Chondrocyte (in vitro differentiated cells): ENCODE measurements around the gene CNOT4. TPM values are rescaled to one million over a fixed set of nuclear protein-coding genes. Genes with fewer than 3 reads are reported as not detected.

ENCODE experiments used
- DNase-seq: peaks from one replicate; pipeline ENCODE4 v3.0.0; 2021; ENCODE audit warnings: mixed read lengths, low spot score
- H3K27ac Mint-ChIP-seq: one replicate; pipeline ENCODE4 v1.8.0; 2021; ENCODE audit warnings: mild to moderate bottlenecking, moderate library complexity, mixed read lengths; ENCODE audit not compliant: unreplicated experiment
- H3K27me3 Mint-ChIP-seq: 2 replicates; pipeline ENCODE4 v1.8.0; 2021; ENCODE audit warnings: low read depth, mixed read lengths
- H3K36me3 Mint-ChIP-seq: 2 replicates; pipeline ENCODE4 v1.8.0; 2021; ENCODE audit warnings: low read depth, mixed read lengths
- H3K4me1 Mint-ChIP-seq: 2 replicates; pipeline ENCODE4 v1.8.0; 2021; ENCODE audit warnings: low read depth, mild to moderate bottlenecking, mixed read lengths
- H3K4me3 Mint-ChIP-seq: one replicate; pipeline ENCODE4 v1.8.0; 2021; ENCODE audit warnings: mild to moderate bottlenecking, moderate library complexity, mixed read lengths; ENCODE audit not compliant: unreplicated experiment
- H3K9me3 Mint-ChIP-seq: 2 replicates; pipeline ENCODE4 v1.8.0; 2021; ENCODE audit warnings: low read depth, mixed read lengths
- total RNA-seq: library from RNA; stranded (reverse); gene quantifications from 3 replicates; pipeline ENCODE4 v1.2.1, GENCODE V29; 2021
- TF ChIP-seq, protein P1 (sequence below): fragments of 200-600 bp; sonication (generic); IDR thresholded peaks from 2 replicates; pipeline ENCODE4 v1.5.0; 2021; ENCODE audit warnings: antibody characterized with exemption, mild to moderate bottlenecking, moderate library complexity

The CNOT4 gene
- total RNA-seq, 1 donor from 2014 or later: 17.8 TPM

DNA sequence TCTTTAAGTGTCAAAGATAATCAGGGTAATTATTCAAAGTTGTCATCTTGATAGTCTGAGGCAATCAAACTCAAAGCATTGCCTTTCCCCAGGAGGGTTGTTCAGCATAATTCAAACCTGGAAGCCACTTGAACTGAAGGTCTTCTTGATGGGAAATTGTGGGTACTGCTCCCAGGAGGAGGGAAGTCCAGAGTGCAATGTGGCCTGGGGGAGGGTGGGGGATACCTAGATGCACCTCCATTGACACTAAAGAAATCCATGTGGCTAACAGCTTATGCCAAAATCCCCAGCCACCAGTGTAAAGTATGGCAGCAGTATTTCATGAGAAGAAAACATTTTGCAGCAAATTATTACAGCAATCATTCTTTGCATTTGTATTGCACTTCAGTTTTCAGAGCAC is 161.4 kb downstream of the CNOT4 start:
- DNase-seq: no peak
- H3K4me3 Mint-ChIP-seq: no peak overlapping the region
- peaks cover 3% of the 10 kb centered on the region for H3K4me1 Mint-ChIP-seq
- TF ChIP-seq, protein P1, sequence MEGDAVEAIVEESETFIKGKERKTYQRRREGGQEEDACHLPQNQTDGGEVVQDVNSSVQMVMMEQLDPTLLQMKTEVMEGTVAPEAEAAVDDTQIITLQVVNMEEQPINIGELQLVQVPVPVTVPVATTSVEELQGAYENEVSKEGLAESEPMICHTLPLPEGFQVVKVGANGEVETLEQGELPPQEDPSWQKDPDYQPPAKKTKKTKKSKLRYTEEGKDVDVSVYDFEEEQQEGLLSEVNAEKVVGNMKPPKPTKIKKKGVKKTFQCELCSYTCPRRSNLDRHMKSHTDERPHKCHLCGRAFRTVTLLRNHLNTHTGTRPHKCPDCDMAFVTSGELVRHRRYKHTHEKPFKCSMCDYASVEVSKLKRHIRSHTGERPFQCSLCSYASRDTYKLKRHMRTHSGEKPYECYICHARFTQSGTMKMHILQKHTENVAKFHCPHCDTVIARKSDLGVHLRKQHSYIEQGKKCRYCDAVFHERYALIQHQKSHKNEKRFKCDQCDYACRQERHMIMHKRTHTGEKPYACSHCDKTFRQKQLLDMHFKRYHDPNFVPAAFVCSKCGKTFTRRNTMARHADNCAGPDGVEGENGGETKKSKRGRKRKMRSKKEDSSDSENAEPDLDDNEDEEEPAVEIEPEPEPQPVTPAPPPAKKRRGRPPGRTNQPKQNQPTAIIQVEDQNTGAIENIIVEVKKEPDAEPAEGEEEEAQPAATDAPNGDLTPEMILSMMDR: no peak
- no peaks in the 10 kb centered on the region for H3K9me3 Mint-ChIP-seq
- peaks cover 11% of the 10 kb centered on the region for H3K27me3 Mint-ChIP-seq
- H3K27ac Mint-ChIP-seq: no peak overlapping the region
- H3K36me3 Mint-ChIP-seq: no peaks in the 10 kb centered on the region

DNA sequence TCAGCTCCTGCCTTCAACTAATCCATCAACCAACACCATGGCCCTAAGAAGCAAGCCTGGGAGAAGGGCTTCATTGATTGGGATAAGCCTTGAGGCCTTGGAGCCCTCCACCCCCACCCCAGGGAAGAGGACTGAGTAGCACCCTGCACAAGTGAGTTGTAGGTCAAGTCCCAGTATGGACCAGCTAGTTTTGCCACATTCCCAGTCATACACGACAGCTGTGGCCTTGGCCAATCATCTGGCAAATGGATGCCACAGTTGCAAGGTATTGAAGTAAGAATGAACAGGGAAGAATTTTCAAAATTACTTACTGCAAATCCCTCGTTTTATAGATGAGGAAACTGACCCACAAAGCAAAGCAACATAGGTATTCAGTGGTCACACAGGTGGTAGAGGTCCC is 166.5 kb downstream of the CNOT4 start:
- H3K27ac Mint-ChIP-seq: no peak overlapping the region
- no peaks in the 10 kb centered on the region for H3K36me3 Mint-ChIP-seq
- H3K4me1 Mint-ChIP-seq: no peaks in the 10 kb centered on the region

DNA sequence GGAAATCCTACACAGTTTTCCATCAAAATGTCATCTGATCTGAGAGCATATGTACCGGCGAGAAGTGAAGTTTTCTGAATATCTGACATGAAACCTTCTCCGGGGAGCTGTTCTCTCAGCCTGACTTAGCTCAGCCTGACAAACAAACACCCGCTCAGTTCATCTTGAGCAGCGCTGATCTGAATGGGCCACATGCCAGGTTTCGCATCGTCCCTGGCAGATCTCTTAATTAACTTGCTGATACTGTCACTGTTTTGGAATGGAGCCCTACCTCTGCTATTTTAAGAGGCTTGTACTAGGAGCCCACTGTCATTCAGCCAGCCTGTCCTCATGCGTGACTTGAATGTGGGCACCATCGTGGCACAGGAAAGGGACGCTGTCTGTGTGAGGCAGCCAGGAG is 167.0 kb downstream of the CNOT4 start:
- DNase-seq: no peak
- Mint-ChIP-seq H3K4me3 (no peak overlapping the region), H3K27ac (no peak overlapping the region), H3K27me3 (peaks cover 14% of the 10 kb centered on the region), H3K36me3 (no peaks in the 10 kb centered on the region), H3K9me3 (no peaks in the 10 kb centered on the region), H3K4me1 (no peaks in the 10 kb centered on the region)
- TF ChIP-seq, protein P1: no peak

More for the DNA sequence above, 166.5 kb downstream of the CNOT4 start:
- DNase-seq: no peak
- Mint-ChIP-seq H3K9me3 (no peaks in the 10 kb centered on the region), H3K27me3 (peaks cover 14% of the 10 kb centered on the region), H3K4me3 (no peak overlapping the region)
- TF ChIP-seq, protein P1: no peak

DNA sequence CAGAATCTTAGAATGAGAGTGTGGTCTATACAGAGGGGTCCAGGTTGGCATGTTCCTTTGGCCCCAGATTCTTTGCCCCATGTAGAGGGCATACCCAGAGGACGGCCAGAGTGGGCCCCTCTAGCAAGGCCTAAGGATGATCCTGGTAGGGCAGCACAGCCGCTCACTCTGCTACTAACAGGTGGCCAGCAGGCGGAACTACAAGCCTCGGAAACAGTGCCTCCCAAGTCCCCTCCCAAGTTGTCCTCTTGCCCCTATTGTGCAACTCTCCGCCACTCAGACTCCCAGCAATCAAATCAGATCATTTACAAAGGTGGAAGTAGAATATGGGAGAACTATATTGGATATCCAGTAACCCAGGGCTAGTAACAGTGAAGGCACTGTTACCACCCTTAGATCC is 168.9 kb downstream of the CNOT4 start:
- Mint-ChIP-seq H3K4me1 (no peaks in the 10 kb centered on the region), H3K4me3 (no peak overlapping the region), H3K36me3 (no peaks in the 10 kb centered on the region), H3K27ac (no peak overlapping the region), H3K27me3 (peaks cover 22% of the 10 kb centered on the region), H3K9me3 (no peaks in the 10 kb centered on the region)
- no peak for DNase-seq
- TF ChIP-seq, protein P1: no peak

DNA sequence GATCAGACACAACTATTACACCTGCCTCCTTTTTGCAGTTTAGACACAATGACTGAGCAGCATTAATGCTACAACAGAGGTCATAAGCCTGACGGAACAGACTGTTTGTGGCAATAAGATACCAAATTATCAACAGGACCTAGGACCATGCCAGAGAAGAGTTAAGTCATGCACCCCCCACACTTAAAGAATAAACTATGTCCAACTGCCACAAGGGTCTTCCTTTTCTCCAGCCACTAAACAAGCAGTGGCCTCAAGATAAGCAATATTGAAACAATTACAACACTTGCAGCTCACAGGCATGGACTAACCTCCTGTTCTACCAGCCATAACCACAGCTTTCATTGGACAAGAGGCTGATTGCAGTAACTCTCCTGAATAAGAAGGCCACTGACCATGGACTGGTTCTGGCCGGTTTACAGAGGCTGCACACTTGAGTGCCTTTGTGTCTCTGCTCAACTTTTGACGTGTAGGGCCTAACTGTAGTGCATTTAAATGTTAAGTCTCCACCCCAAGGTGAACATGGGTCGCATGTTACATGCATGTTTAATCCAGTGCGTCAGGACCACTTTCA is 171.8 kb downstream of the CNOT4 start:
- Mint-ChIP-seq H3K27ac (no peak overlapping the region), H3K4me1 (no peaks in the 10 kb centered on the region), H3K36me3 (no peaks in the 10 kb centered on the region), H3K27me3 (peaks cover 11% of the 10 kb centered on the region), H3K4me3 (no peak overlapping the region), H3K9me3 (no peaks in the 10 kb centered on the region)
- DNase-seq: no peak
- TF ChIP-seq, protein P1: no peak
